Loucy (cell line): ENCODE measurements around the gene SLC18A3.

Experiments
- H2AFZ ChIP-seq: fragments of 200-600 bp; sonication (generic); 2 replicates; pipeline ENCODE4 v1.6.0; 2016; ENCODE audit warnings: antibody characterized with exemption, mild to moderate bottlenecking, low read length, moderate library complexity
- H3F3A ChIP-seq: fragments of 200-600 bp; 2 replicates; pipeline ENCODE4 v1.6.0; 2016; ENCODE audit warnings: antibody characterized with exemption, low read depth, mild to moderate bottlenecking
- H3K27me3 ChIP-seq: fragments of 200-600 bp; sonication (generic); 2 replicates; pipeline ENCODE4 v1.6.1; 2014; ENCODE audit warnings: low read length, mild to moderate bottlenecking; ENCODE audit not compliant: insufficient read depth, poor library complexity, severe bottlenecking
- H3K36me3 ChIP-seq: fragments of 200-600 bp; sonication (generic); 2 replicates; pipeline ENCODE4 v1.6.1; 2016; ENCODE audit warnings: low read length; ENCODE audit not compliant: insufficient read depth
- H3K4me1 ChIP-seq: fragments of 200-600 bp; sonication (generic); 2 replicates; pipeline ENCODE4 v1.5.1; 2014; ENCODE audit warnings: low read length, mild to moderate bottlenecking; ENCODE audit not compliant: insufficient read depth, poor library complexity, severe bottlenecking
- H3K4me2 ChIP-seq: fragments of 200-600 bp; sonication (generic); 2 replicates; pipeline ENCODE4 v1.6.0; 2014; ENCODE audit warnings: antibody characterized with exemption, low read length, low read depth, mild to moderate bottlenecking; ENCODE audit not compliant: poor library complexity, severe bottlenecking
- H3K4me3 ChIP-seq: fragments of 200-600 bp; sonication (generic); 2 replicates; pipeline ENCODE4 v1.5.1; 2014; ENCODE audit warnings: low read length, mild to moderate bottlenecking, mixed read lengths; ENCODE audit not compliant: poor library complexity, severe bottlenecking
- H3K79me2 ChIP-seq: fragments of 200-600 bp; sonication (generic); 2 replicates; pipeline ENCODE4 v1.6.1; 2014; ENCODE audit warnings: low read length; ENCODE audit not compliant: insufficient read depth
- H3K9ac ChIP-seq: fragments of 200-600 bp; sonication (generic); 2 replicates; pipeline ENCODE4 v1.6.0; 2014; ENCODE audit warnings: mild to moderate bottlenecking, low read depth, low read length, moderate library complexity; ENCODE audit not compliant: poor library complexity, severe bottlenecking
- H3K9me2 ChIP-seq: fragments of 200-600 bp; sonication (generic); replicated peaks from 2 replicates; pipeline ENCODE4 v1.6.1; 2016; ENCODE audit warnings: low read depth, low read length, mixed read lengths
- H3K9me3 ChIP-seq: fragments of 200-600 bp; sonication (generic); 2 replicates; pipeline ENCODE4 v1.6.1; 2014; ENCODE audit warnings: mild to moderate bottlenecking, antibody characterized with exemption, low read length, low read depth; ENCODE audit not compliant: insufficient read depth
- H4K20me1 ChIP-seq: fragments of 200-600 bp; sonication (generic); 2 replicates; pipeline ENCODE4 v1.6.0; 2014; ENCODE audit warnings: antibody characterized with exemption, low read length, mild to moderate bottlenecking; ENCODE audit not compliant: insufficient read depth, poor library complexity, severe bottlenecking
- EZH2phosphoT487 ChIP-seq: fragments of 200-600 bp; IDR thresholded peaks from 2 replicates; pipeline ENCODE4 v1.6.1; 2018; ENCODE audit warnings: antibody characterized with exemption, mild to moderate bottlenecking, moderate library complexity, borderline replicate concordance
- TF ChIP-seq, protein P1 (sequence below): fragments of 200-600 bp; sonication (generic); conservative IDR thresholded peaks from 2 replicates; pipeline ENCODE4 v1.5.1; 2014; ENCODE audit warnings: mild to moderate bottlenecking, antibody characterized with exemption, low read length

The SLC18A3 gene

GRCh38 chr10:49564461-49565009 is 45.6 kb upstream of the SLC18A3 start:
- Histone ChIP-seq H4K20me1 (no peaks in the 10 kb centered on the region), H3K27me3 (peaks cover 3% of the 10 kb centered on the region), H3K4me2 (no peak overlapping the region), H3K4me3 (no peak overlapping the region), H3K9me2 (no peaks in the 10 kb centered on the region), H3K4me1 (no peaks in the 10 kb centered on the region), H3K36me3 (no peaks in the 10 kb centered on the region), H2AFZ (no peak overlapping the region), H3K79me2 (no peaks in the 10 kb centered on the region), H3F3A (no peaks in the 10 kb centered on the region), H3K9me3 (no peaks in the 10 kb centered on the region), H3K9ac (no peak overlapping the region)
- TF ChIP-seq, protein P1, sequence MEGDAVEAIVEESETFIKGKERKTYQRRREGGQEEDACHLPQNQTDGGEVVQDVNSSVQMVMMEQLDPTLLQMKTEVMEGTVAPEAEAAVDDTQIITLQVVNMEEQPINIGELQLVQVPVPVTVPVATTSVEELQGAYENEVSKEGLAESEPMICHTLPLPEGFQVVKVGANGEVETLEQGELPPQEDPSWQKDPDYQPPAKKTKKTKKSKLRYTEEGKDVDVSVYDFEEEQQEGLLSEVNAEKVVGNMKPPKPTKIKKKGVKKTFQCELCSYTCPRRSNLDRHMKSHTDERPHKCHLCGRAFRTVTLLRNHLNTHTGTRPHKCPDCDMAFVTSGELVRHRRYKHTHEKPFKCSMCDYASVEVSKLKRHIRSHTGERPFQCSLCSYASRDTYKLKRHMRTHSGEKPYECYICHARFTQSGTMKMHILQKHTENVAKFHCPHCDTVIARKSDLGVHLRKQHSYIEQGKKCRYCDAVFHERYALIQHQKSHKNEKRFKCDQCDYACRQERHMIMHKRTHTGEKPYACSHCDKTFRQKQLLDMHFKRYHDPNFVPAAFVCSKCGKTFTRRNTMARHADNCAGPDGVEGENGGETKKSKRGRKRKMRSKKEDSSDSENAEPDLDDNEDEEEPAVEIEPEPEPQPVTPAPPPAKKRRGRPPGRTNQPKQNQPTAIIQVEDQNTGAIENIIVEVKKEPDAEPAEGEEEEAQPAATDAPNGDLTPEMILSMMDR = no peak
- TF ChIP-seq EZH2phosphoT487 = no peak

GRCh38 chr10:49567810-49568209 is 42.3 kb upstream of the SLC18A3 start:
- no peaks in the 10 kb centered on the region for H3K4me1 ChIP-seq
- H3K36me3 ChIP-seq = no peaks in the 10 kb centered on the region
- no peak overlapping the region for H3K4me3 ChIP-seq
- H3K9ac ChIP-seq = no peak overlapping the region
- H3K9me2 ChIP-seq = no peaks in the 10 kb centered on the region
- H3F3A ChIP-seq = no peaks in the 10 kb centered on the region
- H3K9me3 ChIP-seq = no peaks in the 10 kb centered on the region
- TF ChIP-seq, protein P1 = no peak
- TF ChIP-seq EZH2phosphoT487 = no peak
- no peak overlapping the region for H2AFZ ChIP-seq
- no peak overlapping the region for H3K4me2 ChIP-seq
- no peaks in the 10 kb centered on the region for H3K79me2 ChIP-seq
- no peaks in the 10 kb centered on the region for H4K20me1 ChIP-seq
- H3K27me3 ChIP-seq = no peaks in the 10 kb centered on the region

DNA sequence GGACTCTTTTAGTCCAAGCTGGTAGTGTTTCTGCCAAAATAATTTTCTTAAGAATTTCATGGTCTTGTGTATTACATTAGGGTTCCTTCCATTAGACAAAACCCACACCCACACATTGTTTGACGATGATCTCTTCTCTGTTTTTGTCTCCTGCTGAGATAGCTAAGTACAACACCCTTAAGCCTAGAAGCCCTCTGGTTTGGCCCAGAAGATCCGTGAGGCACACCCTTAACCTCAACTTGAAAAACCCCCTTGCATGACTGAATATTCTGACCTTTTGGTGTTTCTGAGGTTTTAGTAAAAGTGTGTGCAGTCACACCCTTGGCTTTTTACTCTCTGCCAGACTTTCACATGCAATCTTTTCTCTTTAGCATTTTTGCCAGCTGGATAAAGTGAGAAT is 41.9 kb upstream of the SLC18A3 start:
- Histone ChIP-seq H3K9me3 (no peaks in the 10 kb centered on the region), H3K4me2 (no peak overlapping the region), H3K9ac (no peak overlapping the region), H4K20me1 (no peaks in the 10 kb centered on the region), H3K4me1 (no peaks in the 10 kb centered on the region), H3K36me3 (no peaks in the 10 kb centered on the region), H3K4me3 (no peak overlapping the region), H2AFZ (no peak overlapping the region), H3F3A (no peaks in the 10 kb centered on the region), H3K79me2 (no peaks in the 10 kb centered on the region), H3K9me2 (no peaks in the 10 kb centered on the region), H3K27me3 (no peaks in the 10 kb centered on the region)
- no peak for TF ChIP-seq EZH2phosphoT487
- TF ChIP-seq, protein P1 = no peak
